Hepatocyte (in vitro differentiated cells): ENCODE data around the gene CPLANE2. TPM values are rescaled to one million over a fixed set of nuclear protein-coding genes. Genes with fewer than 3 reads are reported as not detected.

Experiments used
- DNase-seq: peaks from one replicate; pipeline ENCODE4 v3.0.0-alpha.2; 2016; ENCODE audit warnings: low spot score
- H2AFZ ChIP-seq: fragments of 200-600 bp; sonication (generic); 2 replicates; pipeline ENCODE4 v1.6.0; 2016; ENCODE audit warnings: antibody characterized with exemption, mild to moderate bottlenecking
- H3K27ac ChIP-seq: fragments of 200-600 bp; sonication (generic); 2 replicates; pipeline ENCODE4 v1.5.1; 2016; ENCODE audit warnings: mild to moderate bottlenecking
- H3K27me3 ChIP-seq: fragments of 200-600 bp; sonication (generic); 2 replicates; pipeline ENCODE4 v1.6.1; 2016
- H3K36me3 ChIP-seq: fragments of 200-600 bp; sonication (generic); replicated peaks from 2 replicates; pipeline ENCODE4 v1.5.1; 2016; ENCODE audit warnings: low read depth; ENCODE audit not compliant: insufficient read depth
- H3K4me1 ChIP-seq: fragments of 200-600 bp; sonication (generic); 2 replicates; pipeline ENCODE4 v1.5.1; 2016; ENCODE audit warnings: mild to moderate bottlenecking, moderate library complexity; ENCODE audit not compliant: insufficient read depth
- H3K4me2 ChIP-seq: fragments of 200-600 bp; sonication (generic); 2 replicates; pipeline ENCODE4 v1.6.0; 2016
- H3K4me3 ChIP-seq: fragments of 200-600 bp; sonication (generic); 2 replicates; pipeline ENCODE4 v1.5.1; 2016; ENCODE audit warnings: mild to moderate bottlenecking
- H3K79me2 ChIP-seq: fragments of 200-600 bp; sonication (generic); 2 replicates; pipeline ENCODE4 v1.6.0; 2017; ENCODE audit warnings: mild to moderate bottlenecking
- H3K9me2 ChIP-seq: fragments of 200-600 bp; sonication (generic); replicated peaks from 2 replicates; pipeline ENCODE4 v1.6.0; 2017; ENCODE audit warnings: mild to moderate bottlenecking; ENCODE audit not compliant: insufficient read depth
- H3K9me3 ChIP-seq: fragments of 200-600 bp; sonication (generic); 2 replicates; pipeline ENCODE4 v1.5.1; 2016; ENCODE audit warnings: low read depth, mild to moderate bottlenecking
- H4K20me1 ChIP-seq: fragments of 200-600 bp; sonication (generic); 2 replicates; pipeline ENCODE4 v1.6.0; 2016; ENCODE audit warnings: mild to moderate bottlenecking; ENCODE audit not compliant: insufficient read depth, poor library complexity, severe bottlenecking
- CTCF ChIP-seq: fragments of 200-600 bp; sonication (generic); IDR thresholded peaks from 2 replicates; pipeline ENCODE4 v1.5.1; 2016; ENCODE audit warnings: antibody characterized with exemption, mild to moderate bottlenecking; ENCODE audit not compliant: poor library complexity
- EZH2 ChIP-seq: fragments of 200-600 bp; sonication (generic); IDR thresholded peaks from 2 replicates; pipeline ENCODE4 v1.6.1; 2016; ENCODE audit warnings: antibody characterized with exemption, mild to moderate bottlenecking, borderline replicate concordance
- EZH2phosphoT487 ChIP-seq: fragments of 200-600 bp; sonication (generic); IDR thresholded peaks from one replicate; pipeline ENCODE4 v1.6.1; 2018; ENCODE audit warnings: antibody characterized with exemption, mild to moderate bottlenecking, low read depth, moderate library complexity; ENCODE audit not compliant: unreplicated experiment, severe bottlenecking
- WGBS: methylation state at CpG from one replicate; pipeline ENCODE4 v1.1.6; 2016; ENCODE audit warnings: low lambda C conversion rate; ENCODE audit errors: missing lambda C conversion rate; 5-methylcytosine and 5-hydroxymethylcytosine counted together
- polyA plus RNA-seq: library from polyadenylated mRNA; unstranded; fragments of >200 nt; fragmentation: Nextera tagmentation; extraction: Ambion mirVana; gene quantifications from 2 replicates; pipeline ENCODE4 v1.2.1, GENCODE V29; 2016
- total RNA-seq: library from RNA; depleted of rRNA; stranded (reverse); fragments of >200 nt; gene quantifications from 2 replicates; pipeline ENCODE4 v1.2.3, GENCODE V29; 2014

CPLANE2 gene
- total and polyA plus RNA-seq, 2 experiments from 2014 or later = 5.4 to 6.6 TPM

DNA sequence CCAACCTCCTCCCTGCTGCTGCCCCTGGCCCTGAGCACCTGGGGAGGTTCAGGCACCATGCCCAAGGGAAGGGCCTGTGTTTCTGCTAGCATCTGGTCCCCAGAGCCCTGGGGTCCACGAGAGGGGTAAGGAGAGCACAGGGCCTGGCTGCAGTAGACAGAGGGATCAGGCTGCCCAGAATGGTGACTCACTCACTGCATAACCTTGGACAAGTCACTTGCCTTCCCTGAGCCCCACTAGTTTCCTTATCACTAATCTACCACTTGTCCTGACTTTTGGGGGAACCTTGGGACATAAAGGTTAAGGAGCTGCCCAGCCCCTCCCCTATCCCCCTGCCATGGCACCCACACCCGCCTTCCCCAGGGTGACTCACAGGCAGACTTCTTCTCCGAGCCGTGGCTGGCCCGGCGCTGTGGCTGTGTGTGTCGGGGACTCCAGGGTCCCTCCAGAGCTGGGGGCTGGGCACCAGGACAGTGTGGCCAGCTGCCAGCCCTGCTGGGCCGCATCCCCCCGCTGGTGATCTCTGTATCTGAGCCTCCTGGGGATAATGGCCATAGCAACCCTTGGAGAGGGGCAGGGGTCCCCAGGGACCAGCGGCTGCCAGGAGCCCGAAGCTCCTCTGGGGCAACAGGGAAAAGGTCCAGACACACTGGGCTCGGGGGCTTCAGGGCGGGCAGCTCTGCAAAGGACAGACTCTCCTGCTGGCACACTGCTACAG is 28.6 kb downstream of the CPLANE2 start:
- peak; percentile 19 for DNase-seq
- Histone ChIP-seq H3K4me3 (no peak overlapping the region), H3K27ac (no peak overlapping the region), H3K9me2 (no peaks in the 10 kb centered on the region), H3K4me2 (no peak overlapping the region), H3K79me2 (peaks cover 18% of the 10 kb centered on the region), H3K4me1 (peaks cover 29% of the 10 kb centered on the region), H3K9me3 (no peaks in the 10 kb centered on the region), H3K27me3 (no peaks in the 10 kb centered on the region), H3K36me3 (no peaks in the 10 kb centered on the region), H2AFZ (no peak overlapping the region), H4K20me1 (no peaks in the 10 kb centered on the region)
- 85% methylated on average over 12 of the region's 13 CpGs for WGBS
- TF ChIP-seq CTCF = no peak
- TF ChIP-seq EZH2 = no peak
- no peak for TF ChIP-seq EZH2phosphoT487

- WGBS = 66% methylated on average over 41 of the region's 51 CpGs
- H3K9me2 ChIP-seq = no peaks in the 10 kb centered on the region
- H3K4me1 ChIP-seq = peaks cover 26% of the 10 kb centered on the region
- H3K4me3 ChIP-seq = peak overlapping the region; percentile 16
- H3K27ac ChIP-seq = peak overlapping the region; percentile 92
- peaks cover 18% of the 10 kb centered on the region for H3K79me2 ChIP-seq
- H3K36me3 ChIP-seq = no peaks in the 10 kb centered on the region
- H4K20me1 ChIP-seq = no peaks in the 10 kb centered on the region
- H3K4me2 ChIP-seq = peak overlapping the region; percentile 81
- H3K27me3 ChIP-seq = no peaks in the 10 kb centered on the region
- no peaks in the 10 kb centered on the region for H3K9me3 ChIP-seq
- peak; percentile 21 for DNase-seq
- TF ChIP-seq EZH2 = no peak
- TF ChIP-seq EZH2phosphoT487 = no peak
- TF ChIP-seq CTCF = no peak
- H2AFZ ChIP-seq = peak overlapping the region; percentile 66
These were observed 29.4 kb downstream of the CPLANE2 start for GRCh38 chr1:16207318-16208269.

GRCh38 chr1:16206547-16207317 is 30.3 kb downstream of the CPLANE2 start:
- TF ChIP-seq EZH2phosphoT487 = no peak
- TF ChIP-seq EZH2 = no peak
- TF ChIP-seq CTCF = no peak
- peak overlapping the region; percentile 81 for H3K4me2 ChIP-seq
- no peaks in the 10 kb centered on the region for H3K36me3 ChIP-seq
- 4% methylated on average over 45 of the region's 87 CpGs for WGBS
- no peaks in the 10 kb centered on the region for H4K20me1 ChIP-seq
- peaks cover 13% of the 10 kb centered on the region for H3K79me2 ChIP-seq
- peak; percentile 99 for DNase-seq
- H3K9me2 ChIP-seq = no peaks in the 10 kb centered on the region
- no peaks in the 10 kb centered on the region for H3K27me3 ChIP-seq
- H3K9me3 ChIP-seq = no peaks in the 10 kb centered on the region
- H3K4me3 ChIP-seq = peak overlapping the region; percentile 16
- peak overlapping the region; percentile 92 for H3K27ac ChIP-seq
- peak overlapping the region; percentile 66 for H2AFZ ChIP-seq
- H3K4me1 ChIP-seq = peaks cover 26% of the 10 kb centered on the region
